ENCODE results near the gene PALD1.
"Not testable (repeated sequence)": the region's sequence is repeated elsewhere in the genome, so short reads cannot be mapped to it uniquely, and the experiment has no call there.

Gene PALD1

DNA sequence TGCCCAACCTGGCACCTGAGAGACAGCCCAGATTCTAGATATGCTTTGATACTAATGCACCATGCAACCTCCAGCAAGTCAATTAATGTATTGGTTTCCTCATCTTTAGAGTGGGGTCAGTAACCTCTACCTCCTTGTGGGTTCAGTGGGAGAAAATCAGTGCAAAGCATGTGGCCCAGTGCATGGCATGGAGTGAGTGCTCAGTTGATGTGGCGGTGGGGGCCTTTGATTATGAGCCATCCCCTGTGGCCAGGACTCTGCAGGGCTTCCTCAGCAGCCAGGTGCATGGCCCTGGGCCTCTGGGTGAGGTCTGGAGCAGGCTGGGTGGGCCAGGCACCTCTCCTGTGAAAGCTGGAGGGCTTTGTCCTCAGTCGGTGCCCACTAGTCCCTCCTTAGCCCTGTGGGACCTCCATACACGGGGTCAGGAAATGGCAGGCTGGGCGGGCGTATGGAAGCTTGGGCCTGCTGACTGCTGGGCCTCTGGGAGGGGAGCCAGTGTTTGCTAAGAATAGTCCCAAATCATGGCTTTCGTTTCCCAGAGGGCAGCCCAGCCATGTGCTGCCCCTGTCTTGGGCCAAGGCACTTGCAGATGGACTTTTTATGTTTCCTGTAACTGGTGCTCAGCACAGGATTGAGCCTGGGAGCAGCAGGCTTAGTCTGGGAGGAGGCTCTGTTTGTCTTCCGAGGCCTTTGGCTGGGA is 3.4 kb downstream of the PALD1 start:
- peak; percentile 3 for DNase-seq (ENCODE audit: low spot score)

DNA sequence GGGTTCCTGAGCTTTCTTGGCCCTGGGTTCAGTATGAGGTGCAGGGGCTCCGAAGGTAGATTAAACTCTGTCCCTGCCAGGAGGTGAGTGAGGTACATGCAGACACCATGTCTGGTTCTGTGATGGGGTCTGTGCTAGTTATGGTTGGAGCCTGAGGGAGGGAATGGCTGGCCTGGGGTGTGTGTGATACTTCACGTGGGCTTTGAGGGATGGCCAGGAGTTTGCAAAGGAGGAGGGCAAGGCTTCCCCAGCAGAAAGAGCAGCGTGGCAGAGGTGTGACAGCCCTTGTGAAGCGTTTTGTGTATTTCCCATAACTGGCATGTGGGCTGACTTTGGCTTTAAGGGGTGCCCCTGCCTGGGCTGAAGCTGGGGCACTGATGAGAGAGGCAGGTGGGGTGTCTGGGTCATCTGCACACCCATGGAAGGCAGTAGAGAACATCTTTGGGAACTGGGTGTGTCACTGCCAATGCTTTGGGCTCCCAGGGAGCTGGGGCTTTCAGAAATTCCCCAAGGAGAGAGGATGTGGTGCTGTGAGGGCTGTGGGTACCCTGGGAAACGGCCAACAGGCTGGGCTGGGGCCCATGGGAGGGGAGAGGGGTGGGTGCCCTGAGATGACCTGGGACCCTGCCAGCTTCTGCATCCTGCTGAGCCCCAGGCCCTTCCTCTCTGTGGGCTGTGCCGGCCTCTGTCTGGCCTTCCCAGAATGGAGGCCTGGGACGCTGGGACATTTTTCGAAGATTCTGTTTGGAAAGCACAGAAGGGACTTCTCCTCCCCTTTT is 4.6 kb downstream of the PALD1 start:
- no peak for DNase-seq (ENCODE audit: low spot score)

DNA sequence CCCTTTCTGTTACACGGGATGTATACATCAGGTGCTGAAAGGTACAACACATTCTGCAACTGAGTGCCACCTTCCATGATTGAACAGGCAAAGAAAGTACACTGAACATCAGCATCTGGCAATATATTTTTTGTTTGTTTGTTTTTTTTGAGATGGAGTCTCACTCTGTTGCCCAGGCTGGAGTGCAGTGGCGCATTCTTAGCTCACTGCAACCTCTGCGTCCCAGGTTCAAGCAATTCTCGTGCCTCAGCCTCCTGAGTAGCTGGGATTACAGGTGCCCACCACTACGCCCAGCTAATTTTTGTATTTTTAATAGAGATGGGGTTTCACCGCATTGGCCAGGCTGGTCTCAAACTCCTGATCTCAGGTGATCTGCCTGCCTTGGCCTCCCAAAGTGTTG is 5.3 kb downstream of the PALD1 start:
- DNase-seq (ENCODE audit: low spot score), result not testable (repeated sequence)

DNA sequence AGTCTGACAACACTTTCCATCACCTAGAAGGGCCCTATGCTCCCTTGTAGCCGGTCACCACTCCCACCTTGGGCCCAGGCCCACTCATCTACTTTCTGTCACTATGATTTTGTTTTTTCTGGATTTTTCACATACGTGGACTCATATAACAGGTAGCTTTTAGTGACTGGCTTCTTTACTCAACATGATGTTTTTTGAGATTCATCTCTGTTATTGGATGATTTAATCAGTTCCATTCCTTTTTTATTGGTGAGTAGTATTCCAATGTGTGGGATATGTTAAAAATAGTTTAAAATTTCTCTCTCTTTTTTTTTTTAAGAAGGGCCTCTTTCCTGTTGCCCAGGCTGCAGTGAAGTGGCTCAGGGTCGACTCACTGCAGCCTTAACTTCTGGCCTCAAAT is 9.3 kb downstream of the PALD1 start:
- no peak for DNase-seq (ENCODE audit: low spot score)

DNA sequence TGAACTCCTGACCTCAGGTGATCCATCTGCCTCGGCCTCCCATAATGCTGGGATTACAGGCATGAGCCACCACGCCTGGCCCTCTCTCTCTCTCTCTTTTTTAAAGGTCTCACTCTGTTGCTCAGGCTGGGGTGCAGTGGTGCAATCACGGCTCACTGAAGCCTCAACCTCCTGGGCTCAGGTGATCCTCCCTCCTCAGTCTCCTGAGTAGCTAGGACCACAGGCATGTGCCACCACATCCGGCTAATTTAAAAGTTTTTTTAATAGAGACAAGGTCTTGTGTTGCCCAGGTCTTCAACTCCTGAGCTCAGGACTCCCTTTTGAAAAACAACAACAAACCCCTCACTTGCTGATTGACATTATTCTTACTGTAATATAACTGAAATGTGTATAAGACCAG is 11.6 kb downstream of the PALD1 start:
- DNase-seq (ENCODE audit: low spot score), result no peak

DNA sequence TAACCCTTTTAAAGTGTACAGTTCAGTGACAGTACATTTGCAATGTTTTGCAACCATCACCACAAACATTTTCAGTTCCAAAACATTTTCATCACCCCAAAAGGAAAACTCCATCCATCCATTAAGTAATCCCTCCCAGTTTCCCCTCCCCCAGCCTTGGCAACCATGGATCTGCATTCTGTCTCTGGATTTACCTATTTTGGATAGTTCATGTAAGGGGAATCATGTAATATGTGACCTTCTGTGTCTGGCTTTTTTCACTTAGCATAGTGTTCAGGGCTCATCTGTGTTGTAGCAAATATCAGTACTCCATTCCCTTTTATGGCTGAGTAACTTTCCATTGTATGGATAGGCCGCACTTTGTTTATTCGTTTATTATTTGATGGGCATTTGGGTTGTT is 13.0 kb downstream of the PALD1 start:
- no peak for DNase-seq (ENCODE audit: low spot score)

DNA sequence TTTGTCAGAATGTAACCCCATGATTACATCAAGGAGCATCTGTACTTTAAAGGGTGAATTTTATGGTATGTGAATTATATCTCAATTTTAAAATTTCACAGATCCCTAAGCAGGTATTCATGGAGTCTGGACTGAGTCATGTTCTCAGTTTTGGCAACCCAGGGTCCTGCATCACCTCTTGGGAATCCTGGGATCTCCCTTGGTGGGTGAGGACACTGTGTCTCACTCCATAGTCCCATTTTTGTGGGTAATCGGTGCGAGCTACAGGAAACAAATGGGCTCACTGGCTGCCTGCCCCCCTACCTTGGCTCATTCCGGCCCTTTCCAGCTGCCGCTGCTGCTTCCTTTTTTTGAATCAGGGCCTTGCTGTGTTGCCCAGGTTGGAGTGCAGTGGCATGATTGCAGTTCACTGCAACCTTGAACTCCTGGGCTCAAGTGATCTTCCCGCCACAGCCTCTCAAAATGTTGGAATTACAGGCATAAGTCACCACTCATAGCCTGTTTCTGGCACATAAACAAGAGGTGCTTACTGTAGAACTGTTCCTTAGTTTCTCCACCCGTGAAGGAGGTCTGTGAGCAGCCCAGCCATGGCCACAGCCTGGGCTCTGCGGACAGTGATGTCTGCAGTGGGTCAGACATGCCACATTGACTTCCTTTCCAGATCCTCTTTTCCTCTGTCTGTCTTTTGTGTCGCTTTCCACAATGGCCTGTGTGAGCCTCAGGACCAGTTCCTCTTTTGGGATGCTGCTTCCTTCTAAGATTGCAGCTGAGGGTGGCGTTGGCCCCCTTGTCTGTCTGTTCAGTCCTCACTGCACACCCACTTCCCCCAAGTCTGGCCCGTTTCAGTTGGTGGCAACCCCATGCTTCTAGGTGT is 14.5 kb downstream of the PALD1 start:
- peak; percentile 4 for DNase-seq (ENCODE audit: low spot score)

DNA sequence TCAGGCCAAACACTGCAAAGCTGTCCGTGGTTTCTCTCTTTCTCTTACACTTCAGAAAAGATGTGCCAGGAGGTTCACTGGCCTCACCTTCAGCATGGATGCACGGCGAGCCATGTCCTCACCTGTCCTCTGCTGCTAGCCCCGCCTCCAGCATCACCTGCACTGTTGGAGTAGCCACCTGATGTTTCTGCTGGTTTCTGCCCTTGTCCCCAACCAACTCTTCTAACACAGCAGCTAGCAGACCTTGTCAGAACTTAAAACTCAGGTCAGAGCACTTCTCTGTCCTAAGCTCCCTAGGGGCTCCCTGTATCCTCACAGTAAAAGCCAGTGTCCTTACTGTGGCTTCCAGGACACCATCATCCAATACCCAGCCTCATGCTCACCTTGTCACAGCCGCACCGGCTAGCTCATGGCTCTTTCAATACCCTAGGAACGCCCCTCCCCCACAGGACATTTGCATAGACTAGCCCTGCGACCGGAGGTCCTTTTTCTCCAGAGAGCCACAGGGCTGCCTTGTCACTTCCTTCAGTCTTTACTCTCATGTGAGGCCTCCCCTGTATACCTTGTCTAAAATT is 15.2 kb downstream of the PALD1 start:
- DNase-seq (ENCODE audit: low spot score), result peak; percentile 79

DNA sequence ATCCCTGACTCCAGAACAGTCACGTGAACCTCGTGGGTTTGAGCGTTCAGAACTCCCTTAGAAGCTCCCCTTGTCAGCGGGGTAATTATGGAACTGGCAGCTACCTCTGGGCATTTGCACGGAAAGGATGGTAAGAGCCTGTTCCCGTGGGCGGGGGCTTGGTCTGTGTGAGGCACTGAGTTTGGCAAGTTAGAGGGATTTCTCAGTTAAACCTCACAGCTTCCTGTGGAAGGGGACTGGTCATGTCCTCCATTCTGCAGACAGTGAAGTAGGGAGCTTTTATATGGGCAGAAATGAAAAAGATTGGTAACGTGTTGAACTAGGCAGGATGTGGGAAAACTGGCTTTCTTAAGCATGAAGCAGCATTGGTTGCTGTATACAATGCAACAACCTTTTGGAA is 16.0 kb downstream of the PALD1 start:
- peak; percentile 5 for DNase-seq (ENCODE audit: low spot score)

DNA sequence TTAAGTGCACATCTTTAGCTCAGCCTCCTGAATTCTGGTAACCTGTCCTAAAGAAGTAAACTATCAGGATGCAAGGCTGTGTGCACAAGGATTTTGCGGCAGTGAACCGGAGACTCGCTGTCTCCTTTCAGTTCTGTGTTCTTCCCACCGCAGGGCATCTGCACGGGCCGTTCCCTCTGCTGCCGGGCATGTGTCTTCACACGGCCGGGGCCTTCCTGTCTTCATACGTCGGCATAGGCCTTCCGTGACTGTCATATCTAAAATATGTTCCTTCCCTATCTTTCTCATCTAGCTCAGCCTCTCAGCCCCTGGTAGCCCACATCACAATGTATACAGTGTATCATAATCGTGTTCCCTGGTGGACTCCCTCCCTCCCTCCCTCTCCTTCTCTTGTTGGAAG is 16.4 kb downstream of the PALD1 start:
- DNase-seq (ENCODE audit: low spot score), result peak; percentile 11

DNA sequence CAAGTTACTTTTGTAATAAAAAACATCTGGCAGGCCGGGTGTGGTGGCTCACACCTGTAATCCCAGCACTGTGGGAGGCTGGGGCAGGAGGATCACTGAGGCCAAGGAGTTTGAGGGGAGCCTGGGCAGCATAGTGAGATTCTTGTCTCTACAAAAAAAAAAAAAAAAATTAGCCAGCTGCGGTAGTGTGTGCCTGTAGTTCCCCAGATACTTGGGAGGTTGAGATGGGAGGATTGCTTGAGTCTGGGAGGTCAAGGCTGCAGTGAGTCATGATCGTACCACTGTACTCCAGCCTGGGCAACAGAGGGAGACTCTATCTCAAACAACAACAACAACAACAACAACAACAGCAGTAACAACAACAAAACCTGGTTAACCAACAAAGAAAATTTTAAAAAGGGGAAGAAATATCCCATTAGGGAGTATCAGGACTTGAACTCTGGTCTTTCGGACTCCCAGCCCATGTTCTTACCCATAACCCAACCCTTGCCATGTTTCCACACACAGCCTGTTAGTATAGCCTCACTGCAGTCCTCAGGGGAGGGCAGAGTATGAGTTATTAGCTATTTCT is 17.2 kb downstream of the PALD1 start:
- DNase-seq (ENCODE audit: low spot score), result no peak

DNA sequence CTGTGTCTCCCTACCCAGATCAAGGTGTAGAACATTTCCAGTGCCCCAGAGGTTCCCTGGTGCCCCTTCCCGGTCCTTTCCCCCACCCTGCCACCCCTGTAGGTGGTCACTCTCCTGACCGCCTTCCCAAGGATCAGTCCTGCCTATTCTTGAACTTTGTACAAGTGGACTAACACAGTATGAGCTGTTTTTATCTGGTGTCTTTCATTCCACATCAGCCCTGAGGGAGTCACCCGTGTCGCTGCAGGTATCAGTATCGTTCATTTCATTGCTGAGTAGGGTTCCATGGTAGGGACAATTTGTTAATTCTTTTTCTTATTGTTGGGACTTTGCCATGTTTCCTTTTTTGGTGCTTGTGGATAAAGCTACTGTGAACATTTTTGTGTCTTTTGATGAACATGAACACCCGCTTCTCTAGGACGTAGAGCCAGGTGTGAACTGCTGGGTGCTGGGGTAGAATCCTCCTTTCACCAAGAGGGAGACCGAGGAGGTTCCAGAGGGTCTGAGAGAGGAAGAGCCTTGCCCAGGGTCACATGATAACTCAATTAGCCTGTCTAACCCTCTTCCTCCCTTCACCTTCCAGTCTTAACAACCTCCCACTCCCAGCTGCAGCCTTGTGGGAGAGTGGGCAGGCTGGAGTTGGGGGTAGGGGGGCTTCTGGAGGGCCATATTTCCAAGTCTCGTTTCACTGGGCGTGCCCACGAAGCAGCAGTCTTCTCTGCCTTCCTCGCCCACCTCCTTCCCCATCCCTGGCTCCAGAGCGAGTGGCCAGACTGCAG is 18.0 kb downstream of the PALD1 start:
- no peak for DNase-seq (ENCODE audit: low spot score)

DNA sequence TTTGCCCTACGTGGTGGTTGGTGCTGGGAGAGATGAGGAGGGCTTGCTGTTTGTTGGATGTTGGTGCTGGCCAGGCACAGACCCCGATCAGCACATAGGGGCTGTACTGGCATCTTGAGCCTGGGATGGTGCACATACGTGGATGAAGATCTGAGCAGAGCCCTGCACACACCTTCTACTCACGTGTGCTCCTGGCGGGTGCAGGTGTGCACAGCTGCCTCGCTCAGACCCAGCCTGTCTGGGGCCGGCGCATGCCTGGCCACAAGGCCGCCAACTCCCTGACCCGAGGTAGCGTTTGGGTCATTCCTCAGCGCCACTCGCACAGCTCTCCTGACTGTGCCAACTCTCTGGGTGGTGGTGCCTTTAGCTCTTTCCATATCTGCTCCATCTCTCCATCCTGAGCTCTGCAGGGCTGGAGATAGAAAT is 18.6 kb downstream of the PALD1 start:
- DNase-seq (ENCODE audit: low spot score), result peak; percentile 2

DNA sequence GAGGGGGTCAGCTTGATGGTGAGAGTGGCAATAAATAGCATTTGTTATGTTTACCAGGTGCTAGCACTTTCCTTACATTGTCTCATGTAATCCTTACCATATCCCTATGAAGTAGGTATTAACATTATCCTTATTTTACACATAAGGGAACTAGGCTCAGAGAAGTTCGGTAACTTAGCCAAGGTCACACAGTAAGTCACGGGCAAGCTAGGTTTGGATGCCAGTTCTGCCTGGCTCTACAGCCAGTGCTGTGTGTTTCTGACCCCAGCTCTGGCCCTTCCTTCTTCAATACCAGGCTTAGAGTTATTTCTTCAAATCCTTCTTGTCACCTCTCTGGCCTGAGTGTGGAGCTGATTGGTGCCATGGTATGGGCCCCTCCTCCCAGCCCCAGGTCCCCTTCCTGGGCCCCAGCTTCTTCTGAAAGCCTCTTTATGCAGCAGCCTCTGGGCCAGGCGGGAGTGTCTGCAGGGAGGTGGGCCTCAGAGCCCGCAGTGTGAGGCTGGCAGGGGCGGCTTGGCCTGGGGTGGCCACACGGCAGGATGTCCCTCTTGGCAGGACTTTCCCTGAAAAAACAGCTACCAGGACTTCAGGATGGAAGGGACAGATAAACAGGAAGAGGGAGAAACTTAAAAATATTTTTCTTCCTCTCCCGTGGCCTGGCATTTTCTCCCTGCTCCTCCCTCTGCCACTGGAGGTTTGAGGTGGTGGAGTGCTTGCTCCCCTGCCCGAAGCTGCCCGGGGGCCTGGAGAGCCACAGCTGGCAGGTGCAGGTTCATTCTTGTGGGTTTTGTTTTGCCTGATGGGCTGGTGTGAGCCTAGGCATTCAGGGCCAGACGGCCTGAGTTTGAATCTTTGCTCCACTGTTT is 20.6 kb downstream of the PALD1 start:
- peak; percentile 46 for DNase-seq (ENCODE audit: low spot score)

DNA sequence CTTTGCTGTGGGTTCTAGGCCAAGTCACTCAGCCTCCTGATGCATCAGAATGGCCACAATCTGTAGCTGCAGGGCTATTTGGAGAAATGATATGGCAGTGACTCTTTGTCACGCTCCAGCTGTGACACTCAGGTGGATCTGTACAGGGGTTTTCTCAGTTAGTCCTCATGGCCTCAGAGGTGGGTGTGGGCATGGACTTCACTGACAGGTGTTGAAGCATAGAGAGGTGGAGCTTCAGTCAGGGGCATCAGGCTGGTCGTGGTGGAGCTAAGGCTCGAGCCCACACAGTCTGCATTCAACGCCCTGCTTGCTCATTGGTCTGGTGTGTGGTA is 21.2 kb downstream of the PALD1 start:
- DNase-seq (ENCODE audit: low spot score), result no peak

DNA sequence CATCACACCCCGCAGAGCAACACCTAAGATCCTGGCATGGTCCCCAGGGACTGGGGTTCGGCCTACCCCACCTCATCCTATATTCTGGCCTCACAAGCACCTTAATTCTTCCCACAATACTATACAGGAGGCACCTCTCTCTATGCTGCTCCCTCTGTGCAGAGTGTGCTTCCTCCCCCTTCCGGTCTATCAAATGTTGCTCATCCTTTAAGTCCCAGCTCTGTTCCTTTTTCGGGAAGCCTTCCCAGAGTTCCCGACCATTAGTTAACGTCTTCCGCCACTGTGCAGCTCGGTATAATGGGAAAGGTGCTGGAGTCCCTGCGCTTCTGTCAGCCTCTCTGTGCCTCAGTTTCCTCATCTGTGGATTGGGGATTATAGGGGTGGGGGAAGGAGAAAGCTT is 21.8 kb downstream of the PALD1 start:
- DNase-seq (ENCODE audit: low spot score), result no peak

DNA sequence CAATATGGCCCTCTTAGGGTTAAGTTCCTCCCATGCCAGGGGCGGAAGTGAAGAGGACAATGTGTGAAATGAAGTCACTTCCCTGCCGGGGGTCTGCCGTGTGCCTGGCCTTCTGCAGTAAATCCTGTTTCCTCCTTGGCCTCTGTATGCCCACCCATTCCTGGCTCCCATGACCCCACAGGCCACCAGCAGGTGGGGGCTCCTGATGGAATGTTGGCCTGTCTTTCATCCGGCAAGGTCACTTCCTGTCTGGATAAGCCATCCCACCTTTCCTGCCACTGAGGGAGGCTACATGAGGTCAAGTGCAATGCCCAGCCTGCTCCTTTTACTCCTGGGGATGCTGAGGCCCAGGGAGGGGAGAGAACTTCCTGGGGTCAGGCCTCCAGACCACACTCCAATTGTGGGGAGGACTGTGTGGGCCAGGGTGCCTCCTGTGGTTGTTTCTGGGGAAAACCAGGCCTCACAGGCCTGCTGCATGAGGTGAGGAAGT is 22.3 kb downstream of the PALD1 start:
- DNase-seq (ENCODE audit: low spot score), result no peak

DNA sequence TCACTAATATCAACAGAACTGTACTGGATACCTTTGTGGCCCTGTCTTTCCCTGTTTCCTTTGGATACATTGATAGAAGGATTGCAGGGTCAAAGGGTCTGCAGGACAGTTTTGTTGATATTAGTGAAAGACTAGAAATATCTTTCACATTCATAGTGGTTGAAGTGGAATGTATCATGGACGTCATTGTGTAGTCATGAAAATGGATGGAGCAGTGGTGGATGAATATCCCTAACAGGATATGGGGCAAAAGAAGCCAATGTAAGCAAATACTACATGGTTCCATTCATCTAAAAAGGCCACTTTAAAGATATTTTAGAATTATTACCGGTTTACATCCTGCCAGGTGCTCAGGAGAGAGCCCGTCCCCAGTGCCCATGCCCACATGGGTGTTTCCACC is 23.8 kb downstream of the PALD1 start:
- no peak for DNase-seq (ENCODE audit: low spot score)

DNA sequence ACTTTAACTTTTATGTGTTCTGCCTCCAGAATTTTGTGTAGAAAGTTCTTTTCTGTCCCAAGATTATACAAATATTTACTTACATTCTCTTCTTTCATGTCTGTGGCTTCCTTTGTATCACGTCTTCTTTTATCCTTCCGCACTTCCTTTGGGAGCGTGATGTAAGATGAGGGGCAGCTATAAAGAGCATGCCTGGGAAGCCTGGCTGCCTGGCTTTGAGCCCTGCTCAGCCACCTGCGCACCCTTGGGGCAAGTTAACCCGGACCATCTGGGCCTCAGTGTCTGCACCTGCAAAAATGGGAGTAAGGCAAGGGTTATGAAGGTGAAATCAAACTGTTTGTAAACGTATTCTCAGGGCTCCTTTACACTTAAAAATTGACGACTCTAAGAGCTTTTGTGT is 25.2 kb downstream of the PALD1 start:
- no peak for DNase-seq (ENCODE audit: low spot score)

Data from iPS-NIHi11 (cell line).